ENCODE measurements around the gene MPC1L. TPM values are rescaled to one million over a fixed set of nuclear protein-coding genes. Genes with fewer than 3 reads are reported as not detected.
"Not testable (repeated sequence)": the region's sequence is repeated elsewhere in the genome, so short reads cannot be mapped to it uniquely, and the experiment has no call there.

MPC1L gene
- total RNA-seq, 3 donors from 2014 or later, result not detected

GRCh38 chrX:40579141-40579540, 44.1 kb upstream of the MPC1L start:
- Histone ChIP-seq H3K4me1 (no peaks in the 10 kb centered on the region), H3K4me3 (no peak overlapping the region), H3K9me3 (no peaks in the 10 kb centered on the region), H3K36me3 (no peaks in the 10 kb centered on the region), H3K27ac (no peak overlapping the region), H3K27me3 (peaks cover 0 to 31% of the 10 kb centered on the region in 2 donors)
- no peak for TF ChIP-seq POLR2A (IDR thresholded peaks at IDR 0.05)
- no peak for TF ChIP-seq POLR2AphosphoS5 (IDR thresholded peaks at IDR 0.05)
- no peak for TF ChIP-seq CTCF (IDR thresholded peaks at IDR 0.05)
- no peak for DNase-seq (ENCODE audit: low spot score in 2 of 2)
- intact Hi-C loops (cut with DNase I; ENCODE audit: low total_unique reads), result no loop called here

GRCh38 chrX:40579900-40580536, 43.2 kb upstream of the MPC1L start:
- Histone ChIP-seq H3K27me3 (peaks cover 0 to 31% of the 10 kb centered on the region in 2 donors), H3K4me1 (no peaks in the 10 kb centered on the region), H3K9me3 (no peaks in the 10 kb centered on the region), H3K4me3 (peak overlapping the region; percentile 70 to 87 (median 78)), H3K27ac (peak overlapping the region; percentile 89 to 97), H3K36me3 (no peaks in the 10 kb centered on the region)
- no peak for TF ChIP-seq POLR2A (IDR thresholded peaks at IDR 0.05)
- no peak for TF ChIP-seq POLR2AphosphoS5 (IDR thresholded peaks at IDR 0.05)
- TF ChIP-seq CTCF (IDR thresholded peaks at IDR 0.05), result no peak
- intact Hi-C loops (cut with DNase I; ENCODE audit: low total_unique reads), result no loop called here
- DNase-seq (ENCODE audit: low spot score in 2 of 2), result no peak

- DNase-seq (ENCODE audit: low spot score in 2 of 2), result peak; percentile 90 to 94
- Histone ChIP-seq H3K36me3 (no peaks in the 10 kb centered on the region), H3K4me1 (no peaks in the 10 kb centered on the region), H3K27me3 (peaks cover 0 to 31% of the 10 kb centered on the region in 2 donors), H3K27ac (peak within 1 kb of the TSS; percentile 89 to 97), H3K4me3 (peak within 1 kb of the TSS; percentile 70 to 87 (median 78)), H3K9me3 (no peaks in the 10 kb centered on the region)
- intact Hi-C loops (cut with DNase I; ENCODE audit: low total_unique reads), result no loop called here
- TF ChIP-seq POLR2AphosphoS5 (IDR thresholded peaks at IDR 0.05) (peak; percentile 39 to 72 (median 59)), CTCF (IDR thresholded peaks at IDR 0.05) (no peak), POLR2A (IDR thresholded peaks at IDR 0.05) (peak; percentile 54)
Measured at GRCh38 chrX:40580537-40581335, 42.5 kb upstream of the MPC1L start, which contains the start of gene ATP6AP2. TSS of gene ATP6AP2 (plus strand) at chrX:40580970. CDS start at chrX:40581066, 96 bp downstream.

- Histone ChIP-seq H3K27ac (peak overlapping the region; percentile 89 to 97), H3K4me1 (no peaks in the 10 kb centered on the region), H3K4me3 (peak overlapping the region; percentile 70 to 87 (median 78)), H3K27me3 (peaks cover 0 to 38% of the 10 kb centered on the region in 2 donors), H3K9me3 (no peaks in the 10 kb centered on the region), H3K36me3 (no peaks in the 10 kb centered on the region)
- no peak for DNase-seq (ENCODE audit: low spot score in 2 of 2)
- intact Hi-C loops (cut with DNase I; ENCODE audit: low total_unique reads), result no loop called here
- TF ChIP-seq CTCF (IDR thresholded peaks at IDR 0.05), result no peak
- TF ChIP-seq POLR2A (IDR thresholded peaks at IDR 0.05), result no peak
- TF ChIP-seq POLR2AphosphoS5 (IDR thresholded peaks at IDR 0.05), result no peak
Measured at GRCh38 chrX:40581336-40581920, 41.8 kb upstream of the MPC1L start.

GRCh38 chrX:40582178-40582577, 41.0 kb upstream of the MPC1L start:
- Histone ChIP-seq H3K4me3 (peak overlapping the region in 1 of 3 donors; percentile 87), H3K27me3 (peaks cover 0 to 44% of the 10 kb centered on the region in 2 donors)
- intact Hi-C loops (cut with DNase I; ENCODE audit: low total_unique reads); H3K27ac ChIP-seq; H3K36me3 ChIP-seq; DNase-seq (ENCODE audit: low spot score in 2 of 2); H3K4me1 ChIP-seq; H3K9me3 ChIP-seq: not testable (repeated sequence)

All from breast epithelium (tissue), 4 donors.